ENCODE data around the gene IL10RB.

IL10RB gene

DNA sequence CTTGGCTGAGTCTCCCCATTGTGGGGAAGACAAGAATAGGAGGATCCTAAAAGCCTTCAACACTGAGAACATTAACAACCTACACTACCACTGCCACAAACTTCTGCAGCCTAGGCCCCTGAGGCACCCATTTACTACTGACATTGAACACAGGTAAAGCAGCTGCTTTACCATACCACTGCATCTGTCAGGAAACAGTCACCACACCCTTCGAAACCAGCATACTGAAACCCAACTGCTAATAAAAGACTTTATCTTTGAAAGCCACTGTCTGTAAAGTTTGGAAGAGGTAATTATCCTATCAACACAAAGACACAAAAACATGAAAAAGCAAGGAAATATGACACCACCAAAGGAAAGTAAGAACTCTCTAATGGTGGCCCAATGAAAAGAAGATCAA, 66.0 kb downstream of the IL10RB start:
- no peak for DNase-seq (ENCODE audit: low spot score)

DNA sequence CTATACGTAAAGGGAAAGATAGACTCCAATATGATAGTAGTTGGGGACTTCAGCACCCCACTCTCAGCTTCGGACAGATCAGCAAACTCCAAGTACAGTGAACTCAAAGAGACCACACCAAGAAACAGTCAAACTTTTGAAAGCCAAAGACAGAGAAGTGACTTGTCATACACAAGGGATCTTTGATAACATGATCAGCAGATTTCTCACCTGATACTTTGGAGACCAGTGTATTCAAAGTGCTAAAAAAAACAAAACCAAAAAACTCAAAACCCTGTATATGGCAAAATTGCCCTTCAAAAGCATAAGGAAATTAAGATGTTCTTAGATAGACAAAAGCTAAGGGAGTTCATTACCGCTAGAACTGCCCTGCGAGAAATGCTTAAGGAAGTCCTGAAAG, 68.0 kb downstream of the IL10RB start:
- DNase-seq (ENCODE audit: low spot score): no peak

DNA sequence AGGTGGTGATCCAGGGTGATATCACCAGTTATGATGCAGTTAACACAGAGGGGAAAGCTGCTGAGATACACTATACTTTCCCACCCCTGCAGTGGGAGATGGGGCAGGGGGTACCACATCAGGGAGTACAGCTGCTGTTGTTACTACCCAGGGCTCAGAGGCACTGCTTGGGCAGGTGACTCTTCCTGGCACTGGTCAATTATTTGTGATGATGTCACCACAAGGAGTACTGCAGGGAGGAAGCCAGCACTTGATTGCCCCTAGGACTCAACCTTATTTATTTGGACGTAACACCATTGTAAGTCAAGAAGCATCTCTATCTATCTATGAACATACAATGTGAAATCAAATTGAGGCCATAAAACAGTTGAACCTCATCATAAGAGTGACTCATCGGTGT, 68.7 kb downstream of the IL10RB start:
- no peak for DNase-seq (ENCODE audit: low spot score)

DNA sequence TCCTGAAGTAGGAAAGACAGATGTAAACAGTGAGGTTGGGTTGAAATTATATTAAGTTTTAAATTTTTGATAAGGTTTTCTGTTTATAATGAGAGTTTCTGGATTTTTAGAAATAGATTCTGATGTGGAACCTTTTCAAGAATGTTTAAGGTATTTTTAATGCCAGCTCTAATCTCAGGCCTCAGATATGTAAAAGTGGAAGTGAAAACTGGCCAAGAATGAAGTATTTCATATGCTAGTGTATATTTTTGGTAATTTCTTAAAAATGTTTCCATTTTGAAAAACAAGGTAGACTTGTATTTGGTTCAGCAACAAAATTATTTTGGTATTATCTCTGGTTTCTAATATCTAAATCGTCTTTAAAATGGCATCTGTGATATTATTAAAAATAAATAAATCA, 73.0 kb downstream of the IL10RB start:
- no peak for DNase-seq (ENCODE audit: low spot score)

- DNase-seq (ENCODE audit: low spot score): no peak
These were observed 73.8 kb downstream of the IL10RB start for GRCh38 chr21:33339918-33340317.

DNA sequence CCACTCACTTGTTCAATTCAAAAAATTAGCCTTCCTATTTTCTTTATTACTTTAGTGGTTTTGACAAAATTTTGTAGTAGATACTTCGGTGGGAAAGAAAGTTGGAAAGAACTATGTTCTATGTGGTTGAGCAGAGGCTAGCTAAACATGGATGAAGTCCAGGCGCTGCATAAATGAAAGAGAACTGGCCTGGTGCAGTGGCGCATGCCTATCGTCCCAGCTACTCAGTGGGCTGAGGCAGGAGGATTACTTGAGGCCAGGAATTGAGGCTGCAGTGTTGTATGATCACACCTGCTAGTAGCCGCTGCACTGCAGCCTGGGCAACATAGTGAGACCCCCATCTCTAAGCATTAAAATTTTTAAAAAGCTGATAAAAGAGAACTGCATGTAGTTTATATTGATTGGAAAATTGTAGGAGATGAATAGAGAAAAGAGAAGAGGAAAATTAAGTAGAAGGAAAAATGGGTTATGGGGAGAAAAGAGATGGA, 79.6 kb downstream of the IL10RB start:
- no peak for DNase-seq (ENCODE audit: low spot score)
